Ecto neural progenitor cell (in vitro differentiated cells): Measurements from ENCODE around the gene DUOXA1.

Experiments used
- DNase-seq: peaks from one replicate; pipeline ENCODE4 v3.0.0-alpha.2; 2018; ENCODE audit warnings: low spot score

Gene DUOXA1

GRCh38 chr15:45131510-45131909 is 1.8 kb upstream of the DUOXA1 start:
- no peak for DNase-seq

GRCh38 chr15:45130291-45131000 is 767 bp upstream of the DUOXA1 start:
- no peak for DNase-seq

- DNase-seq: no peak
Measured at GRCh38 chr15:45128971-45129639, 574 bp downstream of the DUOXA1 start.

GRCh38 chr15:45126535-45127158 is 3.0 kb downstream of the DUOXA1 start:
- DNase-seq: no peak

- no peak for DNase-seq
Measured at GRCh38 chr15:45123397-45123796, 6.3 kb downstream of the DUOXA1 start.

GRCh38 chr15:45122719-45123118 is 7.0 kb downstream of the DUOXA1 start:
- DNase-seq: no peak

GRCh38 chr15:45121706-45122417 is 7.8 kb downstream of the DUOXA1 start:
- DNase-seq: no peak

GRCh38 chr15:45121020-45121419 is 8.7 kb downstream of the DUOXA1 start:
- no peak for DNase-seq

GRCh38 chr15:45120081-45120972 is 9.4 kb downstream of the DUOXA1 start:
- no peak for DNase-seq

- DNase-seq: no peak
Measured at GRCh38 chr15:45118996-45119395, 10.7 kb downstream of the DUOXA1 start.

- DNase-seq: peak; percentile 92
Measured at GRCh38 chr15:45118131-45118588, 11.5 kb downstream of the DUOXA1 start.

GRCh38 chr15:45117308-45118130 is 12.2 kb downstream of the DUOXA1 start:
- DNase-seq: no peak

GRCh38 chr15:45116482-45117307 is 13.0 kb downstream of the DUOXA1 start:
- no peak for DNase-seq

- no peak for DNase-seq
Measured at GRCh38 chr15:45116006-45116481, 13.6 kb downstream of the DUOXA1 start.

GRCh38 chr15:45115312-45115820 is 14.3 kb downstream of the DUOXA1 start:
- no peak for DNase-seq

GRCh38 chr15:45114751-45115085 is 15.0 kb downstream of the DUOXA1 start:
- no peak for DNase-seq

GRCh38 chr15:45114076-45114750 is 15.5 kb downstream of the DUOXA1 start, which contains the start of the genes DUOX2 and DUOXA2:
Gene DUOX2 (minus strand): TSS chr15:45114172. CDS start chr15:45113411, 761 bp downstream.
Gene DUOXA2 (plus strand): TSS chr15:45114326. CDS start chr15:45114606, 280 bp downstream.
- DNase-seq: no peak

GRCh38 chr15:45113380-45113990 is 16.2 kb downstream of the DUOXA1 start:
- DNase-seq: no peak
